SU-DHL-6 (cell line): ENCODE results near the gene SCO2.

ENCODE experiments used
- H2AFZ ChIP-seq: fragments of 200-600 bp; sonication (generic); 2 replicates; pipeline ENCODE4 v1.6.1; 2014; ENCODE audit warnings: low read depth, mild to moderate bottlenecking, moderate library complexity, mixed read lengths, antibody characterized with exemption, low read length; ENCODE audit not compliant: severe bottlenecking
- H3F3A ChIP-seq: fragments of 200-600 bp; shearing (Covaris generic); 2 replicates; pipeline ENCODE4 v1.6.0; 2016; ENCODE audit warnings: antibody characterized with exemption, mild to moderate bottlenecking; ENCODE audit not compliant: insufficient read depth
- H3K27ac ChIP-seq: fragments of 200-600 bp; sonication (generic); 2 replicates; pipeline ENCODE4 v1.5.1; 2016; ENCODE audit warnings: low read depth, mild to moderate bottlenecking, low read length, moderate library complexity, mixed read lengths
- H3K27me3 ChIP-seq: fragments of 200-600 bp; sonication (generic), shearing (Covaris generic); 2 replicates; pipeline ENCODE4 v1.6.0; 2014; ENCODE audit warnings: mild to moderate bottlenecking, low read length
- H3K36me3 ChIP-seq: fragments of 200-600 bp; sonication (generic); 2 replicates; pipeline ENCODE4 v1.6.1; 2014; ENCODE audit warnings: mild to moderate bottlenecking, low read length, mixed read lengths
- H3K4me2 ChIP-seq: fragments of 300-600, 200-600 bp; shearing (Covaris generic), sonication (generic); 2 replicates; pipeline ENCODE4 v1.6.0; 2014; ENCODE audit warnings: low read length, low read depth, mild to moderate bottlenecking; ENCODE audit not compliant: poor library complexity, severe bottlenecking
- H3K4me3 ChIP-seq: fragments of 200-600 bp; sonication (generic); 2 replicates; pipeline ENCODE4 v1.5.1; 2014; ENCODE audit warnings: antibody characterized with exemption, low read length, mild to moderate bottlenecking, mixed read lengths; ENCODE audit not compliant: insufficient read depth, poor library complexity, severe bottlenecking
- H3K79me2 ChIP-seq: fragments of 200-600 bp; sonication (generic); 2 replicates; pipeline ENCODE4 v1.6.1; 2014; ENCODE audit warnings: mild to moderate bottlenecking, low read length, moderate library complexity; ENCODE audit not compliant: insufficient read depth
- H3K9ac ChIP-seq: fragments of 200-600 bp; sonication (generic); 2 replicates; pipeline ENCODE4 v1.7.0; 2014; ENCODE audit warnings: mild to moderate bottlenecking, low read length
- H3K9me2 ChIP-seq: fragments of 200-600 bp; sonication (generic); replicated peaks from 2 replicates; pipeline ENCODE4 v1.6.1; 2014; ENCODE audit warnings: low read length; ENCODE audit not compliant: insufficient read depth
- H3K9me3 ChIP-seq: fragments of 200-600 bp; sonication (generic); 2 replicates; pipeline ENCODE4 v1.6.1; 2014; ENCODE audit warnings: low read length, mixed read lengths; ENCODE audit not compliant: insufficient read depth
- H4K20me1 ChIP-seq: fragments of 200-600 bp; sonication (generic); 2 replicates; pipeline ENCODE4 v1.6.1; 2014; ENCODE audit warnings: low read depth, mild to moderate bottlenecking, antibody characterized with exemption, low read length, moderate library complexity, mixed read lengths
- CTCF ChIP-seq: fragments of 200-600 bp; sonication (generic); IDR thresholded peaks from one replicate; pipeline ENCODE4 v1.5.1; 2017; ENCODE audit warnings: antibody characterized with exemption, mild to moderate bottlenecking, low read length, moderate library complexity; ENCODE audit not compliant: insufficient read depth, poor library complexity, severe bottlenecking
- EZH2phosphoT487 ChIP-seq: fragments of 200-600 bp; sonication (generic), shearing (Covaris generic); conservative IDR thresholded peaks from 2 replicates; pipeline ENCODE4 v1.6.1; 2018; ENCODE audit warnings: mild to moderate bottlenecking, antibody characterized with exemption, low read length, moderate library complexity, mixed read lengths

SCO2 gene

DNA sequence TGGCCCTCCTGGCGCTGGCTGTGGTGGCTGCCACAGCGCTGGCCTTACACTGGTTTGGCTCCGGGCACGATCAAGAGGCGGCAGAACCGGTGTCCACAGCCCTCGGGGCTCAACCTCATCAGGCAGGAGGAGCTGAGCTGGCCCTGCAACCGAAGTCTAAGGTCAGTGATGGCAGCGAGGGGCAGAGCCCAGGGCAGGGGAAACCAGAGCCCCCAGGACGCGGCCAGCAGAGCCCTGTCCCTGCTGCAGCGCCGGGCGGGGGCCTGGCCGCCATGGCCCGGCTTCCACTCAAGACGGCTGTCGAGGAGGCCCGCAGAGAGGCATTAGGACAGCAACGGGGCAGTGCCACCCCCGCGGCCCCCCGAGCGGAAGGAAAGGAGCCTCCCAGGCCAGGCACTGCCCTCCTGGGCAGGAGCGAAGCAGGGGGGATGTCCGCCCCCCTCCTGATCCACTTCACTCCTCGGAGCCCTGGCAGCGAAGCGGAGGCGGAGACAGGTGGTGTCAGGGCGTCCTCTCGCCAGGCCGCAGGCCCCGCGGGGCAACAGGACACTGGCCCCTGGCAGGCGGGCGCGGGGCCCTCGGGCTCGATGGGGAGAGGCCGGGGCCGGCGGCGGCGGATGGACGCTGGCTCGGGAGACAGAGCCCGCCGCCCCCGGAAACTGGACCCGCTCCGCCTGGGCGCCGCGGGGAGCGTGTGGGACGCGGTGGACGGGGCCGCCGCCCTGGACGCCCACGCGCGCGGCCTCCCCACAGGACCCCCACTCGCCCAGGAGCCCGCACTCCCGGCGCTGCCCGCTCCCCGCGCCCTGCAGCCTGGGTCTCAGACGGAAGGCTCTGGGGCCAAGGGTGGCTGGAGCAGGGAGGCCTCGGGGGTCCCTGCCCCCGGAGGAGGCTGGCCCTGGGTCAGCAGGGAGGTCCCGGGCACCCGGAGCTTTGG, 21.2 kb upstream of the SCO2 start:
- Histone ChIP-seq H2AFZ (no peak overlapping the region), H3K36me3 (no peaks in the 10 kb centered on the region), H3K27me3 (no peaks in the 10 kb centered on the region), H3K27ac (no peak overlapping the region), H3K9ac (no peak overlapping the region), H3K9me3 (no peaks in the 10 kb centered on the region), H3F3A (peaks cover 5% of the 10 kb centered on the region), H3K4me3 (no peak overlapping the region), H3K79me2 (no peaks in the 10 kb centered on the region), H3K9me2 (no peaks in the 10 kb centered on the region), H4K20me1 (no peaks in the 10 kb centered on the region), H3K4me2 (no peak overlapping the region)
- TF ChIP-seq CTCF (no peak), EZH2phosphoT487 (no peak)

GRCh38 chr22:50545522-50546325, 20.3 kb upstream of the SCO2 start, which contains the start of gene KLHDC7B:
Gene KLHDC7B, plus strand, starts transcription at chr22:50545899. Its CDS starts 345 bp downstream, at chr22:50546244.
- Histone ChIP-seq H3F3A (peaks cover 9% of the 10 kb centered on the region), H4K20me1 (no peaks in the 10 kb centered on the region), H2AFZ (no peak within 1 kb of the TSS), H3K4me3 (no peak within 1 kb of the TSS), H3K79me2 (no peaks in the 10 kb centered on the region), H3K27me3 (no peaks in the 10 kb centered on the region), H3K4me2 (no peak within 1 kb of the TSS), H3K9ac (no peak within 1 kb of the TSS), H3K9me2 (no peaks in the 10 kb centered on the region), H3K27ac (no peak within 1 kb of the TSS), H3K9me3 (no peaks in the 10 kb centered on the region), H3K36me3 (no peaks in the 10 kb centered on the region)
- TF ChIP-seq CTCF (no peak), EZH2phosphoT487 (no peak)

- Histone ChIP-seq H3K79me2 (no peaks in the 10 kb centered on the region), H3K9me3 (no peaks in the 10 kb centered on the region), H3K4me2 (peak overlapping the region; percentile 45), H3K4me3 (no peak overlapping the region), H4K20me1 (no peaks in the 10 kb centered on the region), H3K9me2 (no peaks in the 10 kb centered on the region), H3K27ac (no peak overlapping the region), H3K36me3 (no peaks in the 10 kb centered on the region), H2AFZ (no peak overlapping the region), H3F3A (peaks cover 18% of the 10 kb centered on the region), H3K9ac (no peak overlapping the region), H3K27me3 (no peaks in the 10 kb centered on the region)
- TF ChIP-seq CTCF (no peak), EZH2phosphoT487 (no peak)
Measured at GRCh38 chr22:50544746-50545253, 19.4 kb upstream of the SCO2 start.
